GM19372 (cell line): Measurements from ENCODE around the gene TTC17.
"Not testable (repeated sequence)": the region's sequence is repeated elsewhere in the genome, so short reads cannot be mapped to it uniquely, and the experiment has no call there.

Experiments used
- ATAC-seq: cut with Tn5 transposase; IDR thresholded peaks from one replicate; pipeline ENCODE4 v1.9.1; 2021; ENCODE audit warnings: mild to moderate bottlenecking, low read depth, moderate library complexity; ENCODE audit not compliant: unreplicated experiment

The TTC17 gene

GRCh38 chr11:43382614-43383013 lies 23.9 kb downstream of the TTC17 start:
- ATAC-seq, result no peak

DNA sequence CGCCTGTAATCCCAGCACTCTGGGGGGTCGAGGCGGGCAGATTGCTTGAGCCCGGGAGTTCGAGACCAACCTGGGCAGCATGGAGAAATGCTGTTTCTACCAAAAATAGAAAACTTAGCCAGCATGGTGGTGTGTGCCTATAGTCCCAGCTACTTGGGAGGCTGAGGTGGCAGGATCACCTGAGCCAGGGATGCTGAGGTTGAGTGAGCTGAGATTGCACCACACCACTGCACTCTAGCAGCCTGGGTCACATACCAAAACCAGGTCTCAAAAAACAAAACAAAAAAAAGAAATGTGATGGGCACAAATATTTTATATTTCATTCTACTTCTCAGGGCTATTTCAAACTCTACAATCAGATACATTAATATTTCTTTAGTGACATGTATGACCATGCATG lies 25.7 kb downstream of the TTC17 start:
- ATAC-seq, result no peak

DNA sequence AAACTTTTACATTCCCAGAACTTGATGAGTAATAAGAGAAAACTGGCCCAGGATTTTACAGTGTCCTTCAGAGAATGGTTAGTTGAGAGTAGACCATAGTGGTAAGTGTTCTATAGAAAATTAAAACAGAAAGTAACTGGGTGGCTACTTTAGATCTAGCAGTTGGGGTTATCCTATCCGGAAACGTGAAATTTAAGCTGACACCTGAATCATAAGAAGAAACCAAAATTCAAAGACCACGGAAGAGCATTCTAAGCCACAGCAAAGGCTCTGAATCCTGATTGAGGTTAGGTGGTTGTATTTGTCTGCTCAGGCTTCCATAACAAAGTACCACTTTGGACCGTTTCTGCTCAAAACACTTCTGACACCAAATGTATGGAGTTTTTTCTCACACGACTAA lies 34.0 kb downstream of the TTC17 start:
- no peak for ATAC-seq

DNA sequence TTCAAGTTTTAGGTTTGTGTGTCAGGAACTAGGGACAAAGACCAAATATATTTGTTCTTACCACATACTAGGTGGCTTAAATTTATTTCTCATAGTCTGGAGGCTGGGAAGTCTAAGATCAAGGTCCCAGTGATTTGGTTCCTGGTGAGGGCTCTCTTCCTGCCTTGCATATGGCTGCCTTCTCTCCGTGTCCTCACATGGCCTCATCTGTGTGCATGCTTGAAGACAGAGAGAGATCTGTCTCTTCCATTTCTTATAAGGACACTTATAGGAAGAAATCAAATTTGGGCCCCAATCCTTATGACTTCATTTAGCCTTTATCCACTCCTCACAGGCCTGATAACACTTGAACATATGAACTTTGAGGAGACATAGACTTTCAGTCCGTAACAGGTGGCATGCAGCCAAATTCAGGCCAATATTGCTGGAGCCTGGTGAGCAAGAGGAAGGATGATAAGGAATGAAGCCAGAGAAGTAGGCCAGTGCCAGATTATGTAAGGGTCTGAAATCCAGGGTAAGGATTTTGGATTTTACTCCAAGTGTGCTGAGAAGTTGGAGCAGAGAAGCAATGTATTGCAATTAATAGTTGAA lies 35.1 kb downstream of the TTC17 start:
- no peak for ATAC-seq

DNA sequence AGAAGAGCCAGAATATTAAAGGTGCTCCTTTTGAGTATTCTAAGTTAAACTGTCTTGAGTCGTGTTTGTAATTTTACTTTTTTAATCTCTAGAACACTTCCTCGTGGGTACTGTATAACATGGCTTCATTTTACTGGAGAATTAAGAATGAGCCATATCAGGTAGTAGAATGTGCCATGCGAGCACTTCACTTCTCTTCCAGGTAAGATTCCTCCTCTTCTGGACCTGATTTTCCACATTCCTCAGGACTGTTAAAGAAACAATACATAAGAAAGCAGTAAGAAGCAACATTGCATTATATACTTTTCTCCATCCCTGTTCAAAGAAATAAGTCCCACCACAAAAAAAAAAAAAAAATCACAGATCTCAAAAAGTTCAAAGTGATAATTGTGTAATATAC lies 37.9 kb downstream of the TTC17 start:
- ATAC-seq, result no peak

GRCh38 chr11:43397251-43397650 lies 38.5 kb downstream of the TTC17 start:
- ATAC-seq, result no peak

DNA sequence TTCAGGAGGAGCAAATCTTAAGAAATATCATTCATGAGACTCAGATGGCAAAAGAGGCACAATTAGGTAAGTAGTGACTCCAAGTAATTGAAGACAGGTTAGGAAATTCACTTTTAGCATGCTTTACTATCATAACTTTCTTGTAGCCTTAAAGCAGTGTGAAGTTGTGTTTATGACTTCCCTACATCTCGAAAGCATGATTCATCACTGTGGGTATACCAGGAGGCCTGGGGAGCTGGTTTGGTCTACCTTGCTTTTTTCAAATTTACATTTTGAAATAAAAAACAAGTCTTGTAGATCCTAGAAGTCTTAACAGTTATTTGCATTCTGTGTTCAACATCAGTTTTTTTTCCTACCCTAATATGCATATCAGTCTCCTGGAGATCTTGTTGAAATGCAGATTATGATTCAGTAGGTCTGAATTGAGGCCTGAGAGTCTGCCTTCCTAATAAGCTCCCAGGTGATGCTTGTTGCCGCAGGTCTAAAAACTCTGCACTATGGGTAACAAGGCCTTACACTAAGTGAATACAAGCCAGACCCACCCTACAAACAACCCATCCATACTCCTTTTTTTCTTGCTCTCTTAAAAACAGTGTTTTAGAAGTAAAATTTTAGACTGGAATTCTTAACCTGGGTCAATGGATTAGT lies 41.4 kb downstream of the TTC17 start:
- ATAC-seq, result no peak

DNA sequence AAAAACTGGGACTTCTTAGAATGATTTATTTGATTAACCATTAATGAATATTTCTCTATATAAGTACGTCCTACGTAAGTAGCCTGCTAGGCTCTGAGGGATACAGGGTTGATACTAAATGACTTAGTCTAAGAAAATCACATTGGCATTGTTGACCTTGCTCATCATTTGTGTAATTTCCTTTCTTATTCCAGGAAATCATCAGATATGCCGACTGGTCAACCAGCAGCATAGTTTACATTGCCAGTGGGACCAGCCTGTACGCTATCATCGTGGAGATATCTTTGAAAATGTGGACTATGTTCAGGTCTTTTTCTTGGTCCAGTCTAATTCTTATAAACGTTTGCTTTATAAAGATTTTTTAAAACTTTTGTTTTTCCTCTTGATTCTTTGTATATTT lies 42.5 kb downstream of the TTC17 start:
- ATAC-seq, result no peak

- not testable (repeated sequence) for ATAC-seq
These were observed 43.1 kb downstream of the TTC17 start for GRCh38 chr11:43401811-43402210.

- no peak for ATAC-seq
These were observed 44.9 kb downstream of the TTC17 start for GRCh38 chr11:43403357-43404231.

GRCh38 chr11:43404406-43404805 lies 45.7 kb downstream of the TTC17 start:
- no peak for ATAC-seq

DNA sequence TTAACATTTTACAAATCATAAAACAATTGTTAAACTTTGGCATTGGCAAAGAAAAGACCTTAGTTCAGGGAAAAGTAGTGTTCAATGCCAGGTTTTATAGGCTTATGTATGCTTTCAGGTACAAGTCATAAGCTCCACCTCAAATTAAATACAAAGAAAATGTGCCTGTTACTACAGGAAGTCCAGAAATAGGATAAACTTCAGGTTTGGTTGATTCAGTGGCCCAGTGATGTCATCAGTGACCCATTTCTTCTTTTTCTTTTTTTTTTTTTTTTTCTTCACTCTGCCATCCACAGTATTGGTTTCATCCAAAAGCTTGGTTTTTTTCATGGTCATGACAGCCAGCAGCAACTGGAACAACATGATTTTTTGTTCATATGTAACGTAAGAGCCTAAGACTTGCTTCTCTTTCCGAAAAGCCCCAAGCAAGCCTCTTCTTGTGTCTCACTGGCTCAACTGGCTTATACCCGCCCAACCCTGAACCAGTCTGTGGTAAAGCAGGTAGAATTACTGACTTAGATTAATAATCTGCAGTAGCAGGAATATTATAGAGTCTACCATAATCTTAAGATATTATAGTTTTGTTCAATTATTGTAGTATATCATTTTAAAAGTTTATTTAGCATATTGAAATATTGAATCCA lies 46.2 kb downstream of the TTC17 start:
- no peak for ATAC-seq

GRCh38 chr11:43408277-43408676 lies 49.6 kb downstream of the TTC17 start:
- no peak for ATAC-seq

DNA sequence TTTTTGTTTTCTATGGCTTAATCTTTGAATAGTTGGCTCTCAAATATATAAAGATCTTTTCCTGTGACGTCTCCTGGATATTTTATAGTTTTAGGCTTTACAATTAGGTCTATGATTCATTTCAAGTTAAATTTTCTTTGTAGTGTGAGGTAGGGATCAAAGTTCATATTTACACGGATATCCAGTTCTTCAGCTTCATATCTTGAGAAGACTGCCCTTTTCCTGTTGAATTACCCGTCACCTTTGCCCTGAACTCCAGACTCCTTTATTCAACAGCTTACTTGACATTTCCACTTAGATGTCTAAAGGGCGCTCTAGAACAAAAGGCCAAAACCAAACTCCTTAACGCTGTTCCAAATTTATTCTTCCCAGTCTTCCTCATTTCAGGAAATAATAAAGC lies 51.7 kb downstream of the TTC17 start:
- ATAC-seq, result no peak

DNA sequence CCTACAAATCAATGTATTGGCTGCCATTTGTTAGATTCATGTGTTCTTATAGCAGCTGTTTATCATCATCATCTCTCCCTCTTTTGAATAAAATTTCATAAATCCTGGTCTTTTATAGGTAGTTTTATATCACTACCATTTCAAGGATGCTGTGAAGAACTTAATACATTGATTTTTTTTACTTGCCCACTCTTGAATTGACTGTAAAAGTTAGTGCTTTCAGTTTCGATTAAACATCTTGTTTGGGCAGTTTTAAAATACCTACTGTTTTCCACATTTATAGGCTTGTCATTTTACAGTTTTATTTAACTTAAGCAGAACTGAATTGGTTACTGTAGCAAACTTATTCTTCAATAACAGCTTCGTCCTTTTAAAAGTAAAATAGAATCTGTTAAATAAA lies 59.5 kb downstream of the TTC17 start:
- ATAC-seq, result no peak

DNA sequence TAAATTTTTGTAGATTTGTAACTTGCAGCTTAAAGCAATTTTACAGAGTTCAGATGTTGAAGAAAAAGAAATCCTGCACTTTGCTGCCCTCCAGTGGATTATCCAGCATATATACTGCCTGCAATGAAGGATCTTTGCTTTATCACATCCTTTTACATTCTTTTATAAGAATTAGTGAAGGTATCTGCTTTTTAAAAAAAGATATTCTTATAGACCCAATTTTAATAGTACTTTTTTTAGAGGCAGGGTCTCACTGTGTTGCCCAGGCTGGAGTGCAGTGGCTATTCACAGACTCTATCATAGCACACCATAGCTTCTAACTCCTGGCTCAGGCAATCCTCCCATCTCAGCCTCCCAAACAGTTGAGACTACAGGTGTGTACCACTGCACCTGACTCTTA lies 60.7 kb downstream of the TTC17 start:
- no peak for ATAC-seq

DNA sequence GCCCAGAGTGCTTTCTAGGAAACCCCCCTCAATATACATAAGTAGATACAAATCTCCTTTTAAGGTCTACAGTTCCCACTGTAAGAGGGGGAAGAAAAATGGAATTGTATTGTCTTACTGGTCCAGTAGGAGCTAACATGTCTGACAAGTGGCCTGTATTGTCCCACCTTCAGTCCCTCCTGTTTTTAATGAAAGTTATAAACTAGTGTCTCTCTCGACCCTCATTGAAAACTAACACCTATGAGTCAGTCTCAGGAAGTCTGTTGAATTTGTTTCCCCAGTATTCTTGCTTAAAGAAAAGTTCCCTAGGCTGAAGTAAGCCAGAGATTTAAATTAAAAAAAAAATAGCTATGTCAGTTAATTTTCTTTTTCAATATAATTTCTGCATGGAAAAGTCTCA lies 69.3 kb downstream of the TTC17 start:
- no peak for ATAC-seq

DNA sequence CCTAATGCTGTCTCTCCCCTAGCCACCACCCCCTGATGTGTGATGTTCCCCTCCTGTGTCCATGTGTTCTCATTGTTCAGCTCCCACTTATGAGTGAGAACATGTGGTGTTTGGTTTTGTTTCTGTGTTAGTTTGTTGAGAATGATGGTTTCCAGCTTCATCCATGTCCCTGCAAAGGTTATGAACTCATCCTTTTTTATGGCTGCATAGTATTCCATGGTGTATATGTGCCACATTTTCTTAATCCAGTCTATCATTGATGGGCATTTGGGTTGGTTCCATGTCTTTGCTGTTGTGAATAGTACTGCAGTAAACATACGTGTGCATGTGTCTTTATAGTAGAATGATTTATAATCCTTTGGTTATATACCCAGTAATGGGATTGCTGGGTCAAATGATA lies 72.2 kb downstream of the TTC17 start:
- ATAC-seq, result not testable (repeated sequence)

DNA sequence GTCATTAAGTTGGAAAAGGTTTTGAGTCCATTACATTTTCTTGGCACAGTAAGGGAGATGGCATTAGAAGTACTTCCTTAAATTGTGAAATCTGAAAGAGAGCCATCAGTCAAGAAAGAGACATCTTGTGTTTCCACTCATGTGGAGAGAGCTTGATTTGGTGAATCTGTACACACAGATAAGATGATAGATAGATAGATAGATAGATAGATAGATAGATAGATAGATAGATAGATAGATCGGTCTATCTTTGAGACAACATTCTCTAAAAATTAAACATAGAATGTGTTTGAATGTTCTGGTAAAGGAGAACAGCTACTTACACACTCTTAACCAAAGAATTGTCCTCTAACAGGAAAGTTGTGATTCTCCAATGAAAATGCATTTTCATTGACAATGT lies 76.2 kb downstream of the TTC17 start:
- no peak for ATAC-seq

- no peak for ATAC-seq
These were observed 81.8 kb downstream of the TTC17 start for GRCh38 chr11:43440486-43440885.

DNA sequence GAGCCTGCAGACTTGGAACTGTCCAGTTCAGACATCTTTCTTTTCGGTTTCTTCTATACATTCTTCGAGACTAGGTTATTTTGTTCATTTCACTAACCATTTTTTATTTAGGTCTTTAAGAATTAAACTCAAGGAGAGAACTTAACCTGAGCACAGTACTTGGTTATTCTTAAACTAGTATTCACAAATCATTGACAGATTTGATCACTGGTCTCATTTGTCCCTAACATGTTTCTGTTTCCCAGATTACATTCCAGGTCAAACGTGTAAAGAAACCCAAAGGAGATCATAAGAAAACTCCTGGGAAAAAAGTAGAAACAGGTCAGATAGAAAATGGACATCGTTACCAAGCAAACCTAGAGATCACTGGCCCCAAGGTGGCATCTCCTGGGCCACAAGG lies 85.1 kb downstream of the TTC17 start:
- no peak for ATAC-seq
